Mucosa of rectum (tissue), 2 donors: ENCODE results near the gene HEATR3.

Source experiments
- H3K27ac ChIP-seq, 2 donors: one replicate each; pipeline ENCODE4 v1.7.0; 2013; ENCODE audit warnings: inconsistent platforms in 2 of 2, low read depth in 2 of 2, low read length in 2 of 2
- H3K27me3 ChIP-seq, 2 donors: one replicate each; pipeline ENCODE4 v1.7.0; 2013; ENCODE audit warnings: low read length in 2 of 2; ENCODE audit not compliant: control insufficient read depth in 2 of 2, insufficient read depth in 2 of 2
- H3K36me3 ChIP-seq, 2 donors: one replicate each; pipeline ENCODE4 v1.7.0; 2013; ENCODE audit warnings: low read length in 2 of 2; ENCODE audit not compliant: control insufficient read depth in 2 of 2, insufficient read depth in 2 of 2
- H3K4me1 ChIP-seq, 2 donors: one replicate each; pipeline ENCODE4 v1.7.0; 2013; ENCODE audit warnings: low read length in 2 of 2, mild to moderate bottlenecking in 1 of 2; ENCODE audit not compliant: control insufficient read depth in 2 of 2, insufficient read depth in 2 of 2
- H3K4me3 ChIP-seq, 2 donors: one replicate each; pipeline ENCODE4 v1.7.0; 2013; ENCODE audit warnings: low read length in 2 of 2
- H3K9ac ChIP-seq, 2 donors: one replicate each; pipeline ENCODE4 v1.7.0; 2013; ENCODE audit warnings: low read length in 2 of 2, low read depth in 1 of 2, mild to moderate bottlenecking in 1 of 2
- H3K9me3 ChIP-seq, 2 donors: one replicate each; pipeline ENCODE4 v1.7.0; 2013; ENCODE audit warnings: low read length in 2 of 2; ENCODE audit not compliant: control insufficient read depth in 2 of 2
- donor health status: healthy.
- donor health status: Normal muscosa, but diverticular disease.

Gene HEATR3

GRCh38 chr16:50069060-50069459 lies 3.3 kb downstream of the HEATR3 start:
- Histone ChIP-seq H3K27ac (no peak overlapping the region), H3K9ac (no peak overlapping the region), H3K9me3 (no peaks in the 10 kb centered on the region), H3K4me1 (peaks cover 13% of the 10 kb centered on the region in 2 donors), H3K27me3 (no peaks in the 10 kb centered on the region), H3K36me3 (peaks cover 17 to 18% of the 10 kb centered on the region in 2 donors), H3K4me3 (no peak overlapping the region)

DNA sequence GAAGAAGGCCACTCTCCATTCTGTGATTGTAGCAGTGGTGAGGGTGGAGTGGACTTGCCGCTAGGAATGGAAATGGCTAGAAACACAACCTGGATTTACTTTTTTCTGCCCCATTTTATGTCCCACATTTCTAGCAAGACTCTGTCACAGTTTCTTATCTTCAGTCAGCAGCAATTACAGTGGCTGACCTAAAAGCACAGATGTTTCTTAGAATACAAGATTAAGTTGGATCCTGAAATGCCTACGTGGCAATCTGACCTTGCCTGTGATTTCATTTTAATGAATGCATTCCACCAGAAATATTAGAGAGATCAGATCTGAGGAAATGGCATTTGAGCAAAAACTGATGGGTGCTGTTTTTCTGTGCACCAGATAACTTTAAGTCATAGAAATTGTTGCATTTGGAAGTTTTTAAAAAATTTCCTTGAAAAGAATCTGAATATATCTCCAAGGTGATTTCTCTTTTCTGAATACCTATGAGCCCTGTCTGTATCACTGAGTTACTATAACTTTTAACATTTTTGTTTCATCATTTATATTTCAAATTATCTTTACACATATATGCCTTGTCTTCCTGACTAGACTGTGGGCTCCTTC lies 5.4 kb downstream of the HEATR3 start:
- no peaks in the 10 kb centered on the region for H3K27me3 ChIP-seq
- no peaks in the 10 kb centered on the region for H3K9me3 ChIP-seq
- H3K4me3 ChIP-seq = no peak overlapping the region
- H3K27ac ChIP-seq = no peak overlapping the region
- H3K4me1 ChIP-seq = peaks cover 13% of the 10 kb centered on the region in 2 donors
- H3K36me3 ChIP-seq = peaks cover 17 to 18% of the 10 kb centered on the region in 2 donors
- H3K9ac ChIP-seq = no peak overlapping the region

DNA sequence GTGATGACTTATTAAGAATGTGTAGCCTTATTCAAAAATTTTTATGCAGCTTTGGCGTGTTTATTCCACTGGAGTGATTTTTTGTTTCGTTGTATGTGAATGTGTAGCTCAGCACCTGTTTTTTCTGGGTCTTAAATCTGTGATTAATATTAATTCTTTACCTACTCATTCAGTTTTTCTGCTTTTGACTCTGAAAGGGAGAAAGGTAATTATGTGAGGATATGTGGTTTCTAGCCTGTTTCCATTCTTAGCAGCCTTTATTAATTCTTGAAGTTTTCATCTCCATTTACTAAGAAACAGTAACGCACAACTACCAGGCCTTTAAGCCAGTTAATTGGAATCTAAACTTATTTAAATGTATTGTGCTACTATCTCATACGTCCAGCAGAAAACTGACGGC lies 7.0 kb downstream of the HEATR3 start:
- Histone ChIP-seq H3K4me1 (peaks cover 3 to 6% of the 10 kb centered on the region in 2 donors), H3K9ac (no peak overlapping the region), H3K36me3 (peaks cover 17 to 18% of the 10 kb centered on the region in 2 donors), H3K9me3 (no peaks in the 10 kb centered on the region), H3K27me3 (no peaks in the 10 kb centered on the region), H3K27ac (no peak overlapping the region), H3K4me3 (no peak overlapping the region)

DNA sequence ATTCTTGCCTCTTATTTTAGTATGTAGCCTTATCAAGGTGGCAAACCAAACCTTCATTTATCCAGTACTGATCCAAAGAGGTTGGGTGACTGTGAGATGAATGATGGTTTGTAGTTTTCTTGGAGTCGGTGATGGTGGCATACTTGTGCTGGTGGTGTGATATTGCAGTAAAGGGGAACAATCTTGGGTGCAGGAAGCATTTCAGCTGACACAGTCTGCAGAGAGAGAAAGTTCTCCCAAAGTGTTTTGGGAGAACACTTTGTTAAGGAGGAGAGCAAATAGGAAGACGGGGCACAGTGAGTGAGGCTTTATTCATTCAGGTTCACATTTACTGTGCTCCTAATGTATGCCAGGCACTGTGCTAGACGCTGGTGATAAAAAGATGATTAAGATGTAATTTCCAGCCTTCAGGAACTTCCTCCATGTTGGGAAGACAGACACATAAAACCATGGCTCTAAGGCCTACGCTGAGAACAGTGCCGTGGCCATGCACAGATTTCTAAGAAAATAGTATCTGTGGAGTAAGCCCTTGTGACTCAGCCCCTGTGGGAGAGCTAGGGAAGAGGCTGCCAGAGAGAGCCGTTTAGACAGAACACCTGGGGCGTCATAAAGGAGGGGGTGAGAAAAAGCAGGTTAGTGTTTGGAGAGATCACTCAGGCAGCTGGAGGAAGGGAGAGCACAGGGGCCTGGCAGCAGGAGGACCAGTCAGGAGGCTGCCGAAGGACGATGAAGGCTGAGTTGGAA lies 13.8 kb downstream of the HEATR3 start:
- no peaks in the 10 kb centered on the region for H3K27me3 ChIP-seq
- H3K36me3 ChIP-seq = peaks cover 24 to 25% of the 10 kb centered on the region in 2 donors
- H3K9ac ChIP-seq = no peak overlapping the region
- H3K4me1 ChIP-seq = no peaks in the 10 kb centered on the region
- no peak overlapping the region for H3K27ac ChIP-seq
- H3K4me3 ChIP-seq = no peak overlapping the region
- H3K9me3 ChIP-seq = no peaks in the 10 kb centered on the region

- peaks cover 30 to 42% of the 10 kb centered on the region in 2 donors for H3K36me3 ChIP-seq
- H3K27ac ChIP-seq = no peak overlapping the region
- H3K27me3 ChIP-seq = no peaks in the 10 kb centered on the region
- H3K4me1 ChIP-seq = no peaks in the 10 kb centered on the region
- no peak overlapping the region for H3K4me3 ChIP-seq
- no peak overlapping the region for H3K9ac ChIP-seq
- H3K9me3 ChIP-seq = no peaks in the 10 kb centered on the region
Measured at GRCh38 chr16:50081428-50082018, 15.8 kb downstream of the HEATR3 start.

DNA sequence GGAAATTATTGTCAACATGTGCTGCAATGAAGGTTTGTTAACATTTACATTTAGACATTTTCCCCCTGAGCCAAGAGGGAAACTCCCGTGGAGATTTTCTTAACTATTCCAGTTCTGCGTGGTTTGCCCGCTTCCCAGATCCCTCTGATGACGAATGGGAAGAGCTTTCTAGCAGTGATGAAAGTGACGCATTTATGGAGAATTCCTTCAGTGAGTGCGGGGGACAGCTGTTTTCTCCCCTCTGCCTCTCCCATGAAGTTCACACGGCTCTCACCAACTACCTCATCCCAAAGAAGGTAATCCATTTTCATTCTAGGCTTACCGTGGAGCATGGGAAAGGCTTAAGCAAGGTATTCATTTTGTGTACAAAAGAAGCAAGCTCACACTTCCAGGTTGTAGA lies 18.2 kb downstream of the HEATR3 start:
- H3K27me3 ChIP-seq = no peaks in the 10 kb centered on the region
- H3K9me3 ChIP-seq = no peaks in the 10 kb centered on the region
- H3K27ac ChIP-seq = no peak overlapping the region
- no peak overlapping the region for H3K4me3 ChIP-seq
- no peaks in the 10 kb centered on the region for H3K4me1 ChIP-seq
- no peak overlapping the region for H3K9ac ChIP-seq
- peaks cover 35 to 46% of the 10 kb centered on the region in 2 donors for H3K36me3 ChIP-seq

DNA sequence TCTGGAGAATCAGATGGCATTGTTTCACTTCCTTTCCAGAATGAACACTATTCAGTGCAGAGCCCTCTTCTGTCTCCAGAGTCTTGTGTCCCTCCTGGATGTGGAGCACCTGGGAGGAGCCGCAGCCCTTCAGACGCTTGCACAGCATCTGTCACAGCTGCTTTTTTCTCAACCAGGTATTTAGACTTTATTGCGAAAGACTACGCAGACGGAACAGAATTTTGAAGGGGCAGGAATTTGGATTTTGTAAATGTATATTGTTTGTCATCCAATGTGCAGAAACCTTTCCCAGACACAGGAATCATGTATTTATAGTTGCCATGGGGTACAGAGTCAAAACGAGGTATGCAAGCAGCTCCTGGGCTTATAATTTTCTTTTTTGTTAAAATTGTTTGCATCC lies 20.4 kb downstream of the HEATR3 start:
- no peak overlapping the region for H3K27ac ChIP-seq
- no peaks in the 10 kb centered on the region for H3K4me1 ChIP-seq
- no peak overlapping the region for H3K4me3 ChIP-seq
- peaks cover 33 to 35% of the 10 kb centered on the region in 2 donors for H3K36me3 ChIP-seq
- no peak overlapping the region for H3K9ac ChIP-seq
- no peaks in the 10 kb centered on the region for H3K27me3 ChIP-seq
- no peaks in the 10 kb centered on the region for H3K9me3 ChIP-seq

GRCh38 chr16:50088302-50088701 lies 22.5 kb downstream of the HEATR3 start:
- peaks cover 28 to 36% of the 10 kb centered on the region in 2 donors for H3K36me3 ChIP-seq
- H3K4me3 ChIP-seq = no peak overlapping the region
- no peaks in the 10 kb centered on the region for H3K27me3 ChIP-seq
- no peaks in the 10 kb centered on the region for H3K4me1 ChIP-seq
- no peaks in the 10 kb centered on the region for H3K9me3 ChIP-seq
- no peak overlapping the region for H3K9ac ChIP-seq
- no peak overlapping the region for H3K27ac ChIP-seq

- H3K4me1 ChIP-seq = no peaks in the 10 kb centered on the region
- H3K9ac ChIP-seq = no peak overlapping the region
- peaks cover 12 to 13% of the 10 kb centered on the region in 2 donors for H3K36me3 ChIP-seq
- H3K27ac ChIP-seq = no peak overlapping the region
- no peak overlapping the region for H3K4me3 ChIP-seq
- no peaks in the 10 kb centered on the region for H3K27me3 ChIP-seq
- H3K9me3 ChIP-seq = no peaks in the 10 kb centered on the region
Measured at GRCh38 chr16:50092891-50093290, 27.1 kb downstream of the HEATR3 start.
